HG03280 (cell line): ENCODE measurements around the gene GRK6.
"Not testable (repeated sequence)": the region's sequence is repeated elsewhere in the genome, so short reads cannot be mapped to it uniquely, and the experiment has no call there.

Source experiments
- ATAC-seq: cut with Tn5 transposase; IDR thresholded peaks from one replicate; pipeline ENCODE4 v1.9.1; 2021; ENCODE audit warnings: mild to moderate bottlenecking, moderate library complexity; ENCODE audit not compliant: unreplicated experiment

Gene GRK6

DNA sequence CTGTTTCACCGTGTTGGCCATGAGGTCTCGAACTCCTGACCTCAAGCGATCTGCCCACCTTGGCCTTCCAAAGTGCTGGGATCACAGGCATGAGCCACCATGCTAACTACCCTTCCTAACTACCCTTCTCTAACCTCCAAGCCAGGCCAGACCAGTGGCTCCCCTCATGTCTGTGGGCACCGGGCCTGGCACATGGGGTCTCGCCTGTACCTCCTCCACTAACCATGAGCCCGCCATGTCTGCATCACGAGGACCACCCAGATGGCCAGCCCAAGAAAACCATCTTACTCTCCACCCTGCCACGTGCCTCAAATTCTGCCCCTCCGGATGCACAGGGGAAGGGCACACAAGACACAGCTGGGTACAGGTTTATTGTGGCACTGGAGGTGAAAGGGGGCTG is 56.6 kb downstream of the GRK6 start:
- ATAC-seq = no peak

DNA sequence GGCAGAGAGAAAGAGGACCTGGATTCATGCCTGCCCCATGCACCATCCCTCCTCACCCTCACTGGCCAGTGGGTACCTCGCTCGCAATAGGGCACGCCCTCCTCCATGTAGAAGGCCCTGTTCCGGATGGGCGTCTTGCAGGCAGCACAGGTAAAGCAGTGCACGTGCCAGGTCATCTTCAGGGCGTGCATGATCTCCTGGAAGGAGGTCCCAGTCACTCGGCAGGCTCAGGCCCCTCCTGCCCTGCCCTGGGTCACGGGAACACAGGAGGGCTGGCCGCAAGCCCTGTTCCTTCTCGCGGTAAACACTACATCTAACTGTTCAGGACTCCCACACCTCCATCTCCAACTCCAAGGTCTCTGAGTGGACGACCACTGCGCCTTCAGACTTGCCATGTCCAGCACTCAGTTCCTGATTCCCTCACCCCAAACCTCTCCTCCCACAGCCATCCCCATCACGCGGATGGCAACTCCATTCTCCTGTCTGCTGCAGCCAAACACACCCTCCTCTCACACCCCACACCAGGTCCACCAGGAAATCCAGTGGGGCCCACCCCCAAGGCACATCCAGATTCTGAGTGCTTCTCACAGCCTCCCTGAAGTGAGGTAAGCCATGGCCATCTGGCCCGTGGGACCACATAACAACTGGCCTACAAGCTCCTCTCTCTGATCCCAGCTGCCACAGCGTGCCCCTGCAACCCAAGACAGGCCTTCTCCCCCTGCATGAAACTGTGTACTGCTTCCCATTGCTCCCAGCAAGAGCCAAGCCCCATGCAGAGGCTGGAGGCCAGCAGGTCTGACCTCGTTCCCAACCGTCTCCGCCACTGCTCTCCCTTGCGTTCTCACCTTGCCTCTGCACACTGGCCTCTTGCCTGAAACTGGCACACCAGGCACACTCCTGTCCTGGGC is 57.8 kb downstream of the GRK6 start:
- no peak for ATAC-seq

DNA sequence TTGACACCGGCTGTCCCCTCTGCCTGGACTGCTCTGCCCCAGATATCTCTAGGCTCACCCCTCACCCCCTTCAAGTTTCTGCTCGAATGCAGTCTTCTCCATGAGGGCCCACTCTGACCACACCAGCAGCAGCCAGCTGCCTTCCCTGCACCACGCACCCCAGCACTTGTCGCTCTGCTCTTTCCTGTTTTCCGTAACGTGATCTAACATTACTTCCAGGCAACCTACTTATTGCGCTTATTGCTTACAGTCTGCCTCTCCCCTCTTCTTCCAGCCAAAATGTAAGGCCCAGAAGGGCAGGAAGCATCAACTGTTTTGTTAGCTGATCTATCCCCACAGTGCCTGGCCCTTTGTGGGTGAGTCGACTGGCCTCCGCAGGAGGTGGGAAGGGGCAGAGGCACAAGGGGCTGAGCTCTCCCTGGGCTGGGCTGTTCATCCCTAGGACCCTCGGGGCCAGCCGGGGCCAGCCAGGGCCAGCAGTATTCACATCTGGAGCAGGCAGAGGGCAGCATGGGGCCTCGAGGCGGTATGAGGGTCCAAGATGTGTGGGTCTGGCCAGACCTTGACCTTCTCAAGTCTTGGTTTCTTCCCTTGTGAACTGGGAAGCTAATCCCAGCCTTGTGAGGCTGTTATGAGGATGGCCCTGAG is 58.5 kb downstream of the GRK6 start:
- ATAC-seq = no peak

DNA sequence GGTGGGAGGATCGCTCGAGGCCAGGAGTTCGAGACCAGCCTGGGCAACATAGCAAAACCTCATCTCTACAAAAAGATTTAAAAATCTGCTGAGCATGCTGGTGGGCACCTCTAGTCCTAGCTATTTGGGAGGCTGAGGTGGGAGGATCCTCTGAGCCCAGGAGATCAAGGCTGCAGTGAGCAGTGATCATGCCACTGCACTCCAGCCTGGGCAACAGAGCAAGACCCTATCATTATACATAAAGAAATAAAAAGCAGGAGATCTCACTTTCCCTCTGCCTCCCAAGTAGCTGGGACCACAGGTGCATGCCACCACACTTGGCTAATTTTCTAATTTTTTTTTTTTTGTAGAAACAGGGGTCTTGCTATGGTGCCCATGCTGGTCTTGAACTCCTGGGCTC is 59.3 kb downstream of the GRK6 start:
- ATAC-seq = not testable (repeated sequence)

DNA sequence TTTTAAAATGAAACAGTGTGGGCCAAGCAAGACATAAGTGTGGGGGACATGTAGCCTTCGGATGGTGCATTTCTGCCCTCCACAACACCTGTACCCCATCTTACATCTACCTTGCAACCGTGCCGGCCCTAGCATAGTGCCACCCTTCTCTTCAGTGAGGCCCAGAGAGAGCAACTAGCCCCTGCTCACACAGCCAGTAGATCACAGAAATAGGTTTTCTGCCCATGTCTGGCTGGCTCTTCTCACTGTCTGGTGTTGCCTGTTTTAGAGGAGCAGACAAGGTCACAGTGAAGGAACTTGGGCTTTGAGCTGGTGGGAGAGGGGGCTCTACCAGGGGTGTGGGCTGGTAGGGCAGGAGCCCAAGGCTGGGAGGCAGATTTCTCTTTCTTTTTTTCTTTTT is 59.8 kb downstream of the GRK6 start:
- ATAC-seq = no peak

DNA sequence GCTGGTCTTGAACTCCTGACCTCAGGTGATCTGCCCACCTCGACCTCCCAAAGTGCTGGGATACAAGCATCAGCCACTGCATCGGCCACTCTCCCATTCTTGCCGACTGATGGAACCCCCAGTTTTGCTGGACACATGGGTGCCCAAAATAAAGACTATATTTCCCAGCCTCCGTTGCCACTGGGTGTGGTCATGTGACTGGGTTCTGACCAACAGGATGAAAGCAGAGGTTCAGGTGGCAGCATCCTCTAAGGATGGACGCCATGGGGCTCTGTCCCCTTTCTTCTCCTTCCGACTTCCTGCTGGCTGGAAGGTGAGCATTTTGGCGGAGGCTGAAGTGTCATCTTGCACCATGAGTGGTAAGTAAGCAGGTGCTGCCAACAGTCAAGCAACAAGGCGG is 60.7 kb downstream of the GRK6 start:
- ATAC-seq = no peak

DNA sequence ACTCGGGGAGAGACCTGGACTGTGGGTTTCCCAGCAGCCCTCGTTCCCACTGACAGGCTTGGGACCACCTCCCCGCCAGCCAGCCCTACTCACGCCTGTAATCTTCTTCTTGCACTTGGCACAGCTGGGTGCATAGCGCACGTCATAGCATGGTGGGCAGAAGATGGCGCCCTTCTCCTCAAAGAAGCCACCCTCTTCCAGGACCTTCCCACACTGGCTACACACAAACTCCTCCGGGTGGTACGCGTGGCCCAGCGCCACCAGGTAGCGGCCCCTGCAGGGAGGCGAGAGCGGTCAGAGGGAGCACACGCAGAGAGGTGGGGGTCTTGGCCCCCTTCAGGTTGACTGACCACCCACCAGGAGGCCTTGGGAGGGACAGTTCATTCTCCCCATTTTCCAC is 61.5 kb downstream of the GRK6 start:
- ATAC-seq = no peak

DNA sequence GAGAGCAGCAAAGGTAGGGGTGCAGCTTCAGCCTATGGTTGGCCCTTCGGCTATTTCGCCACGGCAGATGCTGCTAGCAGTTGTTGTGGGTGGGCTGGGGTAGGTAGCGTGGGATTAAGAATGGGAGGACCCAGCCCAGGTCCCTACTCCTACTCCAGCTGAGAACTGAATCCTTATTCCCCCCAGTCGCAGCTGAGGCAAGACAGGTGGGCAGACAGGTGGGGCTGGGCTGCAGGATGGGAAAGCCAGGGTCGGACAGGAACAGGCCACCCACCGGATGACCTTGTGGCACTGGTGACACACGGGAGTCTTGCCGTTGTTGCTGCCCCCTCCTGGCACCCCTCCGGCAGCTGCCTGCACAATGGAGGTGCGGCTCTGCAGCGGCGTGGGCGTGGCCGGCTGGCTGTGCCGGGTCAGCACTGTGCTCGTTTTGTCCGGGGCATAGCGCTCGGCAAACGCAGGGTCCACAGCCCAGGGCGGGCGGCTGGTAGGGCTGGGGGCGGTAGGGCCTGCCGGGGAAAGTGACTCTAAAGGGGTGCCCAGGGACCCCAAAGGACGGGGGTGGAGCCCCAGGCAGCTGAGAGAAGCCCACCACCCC is 62.7 kb downstream of the GRK6 start:
- ATAC-seq = no peak

DNA sequence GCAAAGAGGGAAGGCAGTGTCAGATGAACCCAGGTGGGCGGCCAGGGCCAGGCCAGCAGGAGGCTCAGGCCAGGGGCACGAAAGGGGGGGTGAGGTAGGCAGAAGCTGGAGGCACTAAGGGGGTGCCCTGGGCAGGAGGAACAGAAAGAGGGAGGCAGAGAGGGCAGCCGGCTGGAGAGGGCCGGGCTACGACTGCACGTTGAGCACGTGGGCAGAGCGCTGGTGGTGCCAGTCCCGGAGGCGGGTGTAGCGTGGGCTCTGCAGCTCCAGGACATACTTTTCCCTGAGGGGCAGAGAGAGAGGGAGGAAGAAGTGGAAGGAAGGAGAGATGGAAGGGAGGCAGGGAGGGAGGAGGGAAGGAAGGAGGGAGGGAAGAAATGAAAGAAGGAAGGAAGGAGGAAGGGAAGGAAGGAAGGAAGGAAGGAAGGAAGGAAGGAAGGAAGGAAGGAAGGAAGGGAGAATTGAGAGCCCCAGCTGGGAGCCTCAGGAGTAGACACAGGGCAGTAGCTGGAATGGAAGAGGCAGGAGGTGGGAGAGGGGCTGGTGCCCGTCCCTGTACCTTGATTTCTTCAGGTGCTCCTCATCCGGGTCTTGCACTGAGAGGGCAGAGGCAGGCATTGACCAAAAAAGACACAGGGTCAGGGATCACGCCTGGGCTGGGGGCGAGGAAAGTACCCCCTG is 64.0 kb downstream of the GRK6 start:
- no peak for ATAC-seq

DNA sequence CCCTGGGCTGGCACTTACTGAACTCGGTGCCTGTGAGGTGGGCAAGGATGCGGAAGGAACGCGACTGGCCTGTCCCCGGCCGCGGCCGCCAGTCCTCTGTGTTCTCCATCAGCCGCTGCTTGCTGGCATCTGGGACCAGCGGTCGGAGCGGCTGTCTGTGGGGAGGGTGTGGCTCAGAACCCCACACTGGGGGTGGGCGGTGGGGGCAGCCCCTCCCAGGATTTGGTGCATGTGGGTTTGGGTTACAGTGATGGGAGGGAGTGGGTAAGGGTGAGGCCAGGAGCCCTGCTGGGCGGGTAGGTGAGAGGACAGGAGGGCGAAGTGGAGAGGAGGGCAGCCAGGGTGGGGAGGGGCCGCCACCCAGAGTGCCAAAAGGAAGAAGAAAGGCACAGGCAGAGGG is 64.5 kb downstream of the GRK6 start:
- no peak for ATAC-seq

DNA sequence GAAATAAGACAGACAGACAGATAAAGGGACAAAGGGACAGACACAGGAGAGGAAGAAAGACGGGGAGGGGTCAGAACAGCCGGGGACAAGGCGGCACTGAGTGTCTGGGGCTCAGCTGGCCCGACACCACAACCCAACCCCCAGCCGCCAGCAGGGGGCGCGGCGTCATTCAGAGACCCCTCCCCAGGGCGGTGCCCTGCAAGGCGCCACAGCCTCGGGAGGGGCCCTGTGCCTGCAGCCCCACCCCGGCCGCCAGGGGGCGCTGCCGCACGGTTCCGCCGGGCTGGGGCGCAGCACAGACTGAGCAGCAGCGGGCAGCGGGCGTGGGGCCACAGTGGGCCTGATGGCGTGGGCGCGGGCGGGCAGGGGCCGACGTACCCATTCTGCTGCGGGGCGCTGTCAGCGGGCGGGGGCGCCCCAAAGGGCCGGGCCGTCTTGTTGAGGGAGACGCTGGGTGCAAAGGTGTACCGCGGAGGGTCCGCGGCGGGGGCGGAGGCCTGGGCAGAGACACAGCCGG is 65.0 kb downstream of the GRK6 start:
- ATAC-seq = no peak

DNA sequence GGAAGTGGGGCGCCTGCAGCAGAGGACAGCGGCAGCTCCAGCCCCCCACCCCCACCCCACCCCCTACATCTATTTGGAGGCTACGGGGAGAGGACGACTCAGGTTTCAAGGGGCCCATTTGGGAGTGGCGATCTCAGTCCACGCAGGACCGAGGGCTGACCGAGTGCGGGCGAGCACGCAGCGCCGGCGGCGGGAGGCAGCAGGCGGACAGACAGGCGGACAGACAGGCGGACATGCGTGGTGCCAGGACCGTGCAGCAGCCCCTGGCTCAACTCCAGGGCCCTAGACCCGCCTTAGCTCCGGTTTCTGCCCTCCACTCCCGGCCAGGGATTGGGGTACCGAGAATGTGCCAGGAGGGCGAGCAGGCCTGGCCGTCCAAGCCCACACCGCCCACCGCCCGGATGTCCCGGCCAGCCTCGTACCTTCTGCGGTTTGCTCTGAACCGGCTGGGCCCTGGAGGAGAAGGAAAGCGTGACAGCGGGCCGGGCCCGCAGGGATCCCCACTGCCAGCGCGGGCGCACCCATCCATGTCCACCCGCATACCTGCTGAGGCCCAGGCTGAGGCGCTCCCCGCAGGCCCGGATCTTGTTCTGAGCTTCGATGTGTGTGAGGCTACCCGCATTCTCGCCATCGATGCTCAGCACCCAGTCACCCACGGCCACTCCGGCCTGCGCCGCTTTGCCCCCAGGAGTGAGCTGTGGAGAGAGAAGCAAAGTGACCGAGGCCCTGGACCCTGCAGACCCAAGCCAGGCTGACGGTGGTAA is 65.7 kb downstream of the GRK6 start:
- ATAC-seq = no peak
